Stimulated activated CD4-positive, alpha-beta T cell treated with anti-CD3 and anti-CD28 coated beads, TNF-alpha, amount 100 ng/mL, for 48 hours (primary cell): ENCODE measurements around the gene ALB.

Experiments used
- DNase-seq, 3 donors: peaks; one replicate each; pipeline ENCODE4 v3.0.0-alpha.2; 2020; ENCODE audit warnings: low read depth in 3 of 3

The ALB gene

GRCh38 chr4:73450398-73451004 is 46.4 kb downstream of the ALB start:
- DNase-seq = no peak

GRCh38 chr4:73451404-73451803 is 47.3 kb downstream of the ALB start:
- DNase-seq = no peak

- DNase-seq = no peak
These were observed 48.1 kb downstream of the ALB start for GRCh38 chr4:73451981-73452747.

GRCh38 chr4:73452953-73453700 is 49.0 kb downstream of the ALB start:
- no peak for DNase-seq

DNA sequence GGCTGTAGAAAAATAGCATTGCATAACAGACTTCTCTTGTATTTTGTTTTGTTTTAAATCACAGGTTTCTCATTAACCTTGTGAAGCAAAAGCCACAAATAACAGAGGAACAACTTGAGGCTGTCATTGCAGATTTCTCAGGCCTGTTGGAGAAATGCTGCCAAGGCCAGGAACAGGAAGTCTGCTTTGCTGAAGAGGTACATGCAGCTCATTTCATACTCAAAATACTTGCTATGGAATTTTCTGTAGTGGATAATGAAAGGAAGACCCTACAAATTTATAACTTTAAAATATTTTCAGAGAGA is 49.6 kb downstream of the ALB start:
- DNase-seq = no peak

GRCh38 chr4:73454920-73455319 is 50.8 kb downstream of the ALB start:
- no peak for DNase-seq

DNA sequence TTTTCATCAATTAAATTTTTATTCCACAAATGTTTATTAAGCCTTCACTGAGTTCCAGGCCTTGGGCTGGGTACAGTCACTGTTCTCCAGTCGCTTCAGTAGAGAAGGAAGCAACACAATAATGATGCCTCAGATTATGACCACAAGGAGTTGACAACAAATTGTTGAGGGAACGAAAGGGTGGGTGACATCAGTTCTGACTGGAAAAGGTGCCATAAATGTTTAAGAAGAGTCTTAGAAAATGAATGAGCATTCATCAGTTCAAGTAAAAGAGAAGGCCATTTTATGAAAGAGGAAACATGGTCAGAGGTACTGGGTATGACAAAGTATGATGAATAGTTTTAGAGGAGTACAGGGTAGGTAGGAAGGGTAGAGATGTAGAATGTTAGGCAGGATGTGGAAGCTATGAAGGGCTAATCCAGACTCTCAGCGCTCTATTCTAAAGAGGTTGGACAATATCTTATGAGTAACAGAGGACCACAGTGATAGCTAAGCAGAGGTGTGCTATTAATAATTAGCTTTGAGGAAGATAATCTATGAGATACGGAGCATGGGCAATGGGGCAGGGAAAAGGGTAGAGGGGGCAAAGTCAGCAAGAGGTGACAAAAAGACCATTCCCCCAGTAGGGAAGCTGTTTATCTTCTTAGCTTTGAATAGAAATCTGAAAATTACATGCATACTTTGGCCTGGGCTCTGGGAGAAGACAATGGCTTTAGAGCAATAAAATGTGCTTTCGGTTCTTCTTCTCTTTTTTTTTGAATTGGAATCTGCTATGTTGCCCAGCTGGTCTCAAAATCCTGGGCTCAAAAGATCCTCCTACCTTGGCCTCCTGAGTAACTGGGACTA is 52.3 kb downstream of the ALB start:
- no peak for DNase-seq

GRCh38 chr4:73458184-73459047 is 54.3 kb downstream of the ALB start:
- no peak for DNase-seq

- DNase-seq = no peak
These were observed 54.9 kb downstream of the ALB start for GRCh38 chr4:73459048-73459421.

GRCh38 chr4:73460913-73461522 is 56.9 kb downstream of the ALB start:
- DNase-seq = no peak

- no peak for DNase-seq
These were observed 64.1 kb downstream of the ALB start for GRCh38 chr4:73468170-73468569.

DNA sequence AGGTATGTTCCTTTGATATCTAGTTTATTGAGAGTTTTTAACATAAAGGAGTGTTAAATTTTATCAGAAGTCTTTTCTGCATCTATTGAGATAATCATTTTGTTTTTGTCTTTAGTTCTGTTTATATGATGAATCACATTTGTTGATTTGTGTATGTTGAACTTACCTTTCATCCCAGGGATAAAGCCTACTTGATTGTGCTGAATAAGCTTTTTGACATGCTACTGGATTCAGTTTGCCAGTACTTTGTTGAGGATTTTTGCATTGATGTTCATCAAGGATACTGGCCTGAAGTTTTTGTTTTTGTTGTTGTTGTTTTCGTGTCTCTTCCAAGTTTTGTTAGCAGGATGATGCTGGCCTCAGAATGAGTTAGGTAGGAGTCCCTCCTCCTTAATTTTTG is 66.6 kb downstream of the ALB start:
- no peak for DNase-seq
